Suprapubic skin (tissue), 4 donors: ENCODE data around the gene RIPOR3. TPM values are rescaled to one million over a fixed set of nuclear protein-coding genes. Genes with fewer than 3 reads are reported as not detected.

ENCODE experiments used
- DNase-seq, 2 donors: peaks; one replicate each; pipeline ENCODE4 v3.0.0-alpha.2; 2019; ENCODE audit warnings: low spot score in 2 of 2
- H3K27ac ChIP-seq: fragments of 200-600 bp; sonication (generic); one replicate; pipeline ENCODE4 v1.5.1; 2019
- H3K27me3 ChIP-seq: fragments of 200-600 bp; sonication (generic); one replicate; pipeline ENCODE4 v1.5.1; 2019
- H3K36me3 ChIP-seq: fragments of 200-600 bp; sonication (generic); one replicate; pipeline ENCODE4 v1.5.1; 2019
- H3K4me1 ChIP-seq: fragments of 200-600 bp; sonication (generic); one replicate; pipeline ENCODE4 v1.5.1; 2019
- H3K4me3 ChIP-seq: fragments of 200-600 bp; sonication (generic); one replicate; pipeline ENCODE4 v1.5.1; 2019; ENCODE audit warnings: mild to moderate bottlenecking
- H3K9me3 ChIP-seq: fragments of 200-600 bp; sonication (generic); one replicate; pipeline ENCODE4 v1.5.1; 2019
- CTCF ChIP-seq, 2 donors: fragments of 200-600 bp in 1 of 2; fragments of 450-650 bp in 1 of 2; sonication (generic) in 1 of 2; IDR thresholded peaks; one replicate each; pipeline ENCODE4 v1.5.1; 2016 to 2019; ENCODE audit warnings: antibody characterized with exemption in 2 of 2, mild to moderate bottlenecking in 1 of 2, moderate library complexity in 1 of 2
- EP300 ChIP-seq: sonication (generic); formaldehyde crosslinking; IDR thresholded peaks from one replicate; pipeline ENCODE4 v1.6.1; 2017; ENCODE audit warnings: antibody characterized with exemption
- POLR2A ChIP-seq, 2 donors: fragments of 450-650 bp; IDR thresholded peaks; one replicate each; pipeline ENCODE4 v1.6.1; 2017; ENCODE audit warnings: antibody characterized with exemption in 2 of 2, mild to moderate bottlenecking in 2 of 2, moderate library complexity in 2 of 2
- POLR2AphosphoS5 ChIP-seq, 3 donors: sonication (generic); formaldehyde crosslinking; IDR thresholded peaks; one replicate each; pipeline ENCODE4 v1.6.1; 2017; ENCODE audit warnings: antibody characterized with exemption in 3 of 3
- WGBS: methylation state at CpG from one replicate; pipeline ENCODE4 v1.1.5; 2018; 5-methylcytosine and 5-hydroxymethylcytosine counted together
- total RNA-seq, 4 donors: library from RNA; depleted of rRNA; stranded (reverse); fragments of >200 nt; gene quantifications; one replicate each; pipeline ENCODE4 v1.1.0, GENCODE V29; 2016

The RIPOR3 gene
- total RNA-seq, 4 donors from 2014 or later: 3.3 to 10.1 (median 5.3) TPM

GRCh38 chr20:50561379-50562078 lies 129.8 kb downstream of the RIPOR3 start:
- H3K27me3 ChIP-seq: no peaks in the 10 kb centered on the region
- no peak for TF ChIP-seq CTCF (IDR thresholded peaks at IDR 0.05)
- TF ChIP-seq POLR2A (IDR thresholded peaks at IDR 0.05): no peak
- no peak for TF ChIP-seq EP300
- no peak for TF ChIP-seq POLR2AphosphoS5 (IDR thresholded peaks at IDR 0.05)
- peaks cover 26% of the 10 kb centered on the region for H3K4me1 ChIP-seq
- peaks cover 30% of the 10 kb centered on the region for H3K36me3 ChIP-seq
- H3K4me3 ChIP-seq: no peak overlapping the region
- DNase-seq: peak in 1 of 2 donors; percentile 55
- 51% methylated on average over 17 of the region's 17 CpGs for WGBS
- H3K9me3 ChIP-seq: no peaks in the 10 kb centered on the region
- no peak overlapping the region for H3K27ac ChIP-seq

- Histone ChIP-seq H3K36me3 (peaks cover 26% of the 10 kb centered on the region), H3K4me1 (peaks cover 26% of the 10 kb centered on the region), H3K4me3 (no peak overlapping the region), H3K9me3 (no peaks in the 10 kb centered on the region), H3K27ac (no peak overlapping the region), H3K27me3 (no peaks in the 10 kb centered on the region)
- DNase-seq: no peak
- 69% methylated on average over 5 of the region's 5 CpGs for WGBS
- TF ChIP-seq POLR2AphosphoS5 (IDR thresholded peaks at IDR 0.05): no peak
Measured at GRCh38 chr20:50560867-50561266, 130.5 kb downstream of the RIPOR3 start.

GRCh38 chr20:50559856-50560638 lies 131.3 kb downstream of the RIPOR3 start:
- H3K4me1 ChIP-seq: peaks cover 26% of the 10 kb centered on the region
- 73% methylated on average over 8 of the region's 8 CpGs for WGBS
- H3K36me3 ChIP-seq: peaks cover 21% of the 10 kb centered on the region
- TF ChIP-seq POLR2AphosphoS5 (IDR thresholded peaks at IDR 0.05): no peak
- TF ChIP-seq CTCF (IDR thresholded peaks at IDR 0.05): no peak
- no peak for TF ChIP-seq POLR2A (IDR thresholded peaks at IDR 0.05)
- TF ChIP-seq EP300: no peak
- no peak overlapping the region for H3K4me3 ChIP-seq
- no peaks in the 10 kb centered on the region for H3K9me3 ChIP-seq
- no peak for DNase-seq
- H3K27ac ChIP-seq: no peak overlapping the region
- no peaks in the 10 kb centered on the region for H3K27me3 ChIP-seq

GRCh38 chr20:50559149-50559548 lies 132.2 kb downstream of the RIPOR3 start:
- peaks cover 26% of the 10 kb centered on the region for H3K4me1 ChIP-seq
- peaks cover 21% of the 10 kb centered on the region for H3K36me3 ChIP-seq
- 87% methylated on average over 6 of the region's 6 CpGs for WGBS
- H3K4me3 ChIP-seq: no peak overlapping the region
- no peak for DNase-seq
- H3K27ac ChIP-seq: no peak overlapping the region
- no peaks in the 10 kb centered on the region for H3K27me3 ChIP-seq
- H3K9me3 ChIP-seq: no peaks in the 10 kb centered on the region
- no peak for TF ChIP-seq POLR2A (IDR thresholded peaks at IDR 0.05)
- TF ChIP-seq POLR2AphosphoS5 (IDR thresholded peaks at IDR 0.05): no peak

- no peak overlapping the region for H3K4me3 ChIP-seq
- TF ChIP-seq CTCF (IDR thresholded peaks at IDR 0.05) (no peak), POLR2AphosphoS5 (IDR thresholded peaks at IDR 0.05) (no peak), EP300 (no peak), POLR2A (IDR thresholded peaks at IDR 0.05) (no peak)
- H3K27me3 ChIP-seq: no peaks in the 10 kb centered on the region
- H3K36me3 ChIP-seq: peaks cover 20% of the 10 kb centered on the region
- H3K9me3 ChIP-seq: no peaks in the 10 kb centered on the region
- H3K27ac ChIP-seq: no peak overlapping the region
- no peak for DNase-seq
- WGBS: 67% methylated on average over 4 of the region's 4 CpGs
- H3K4me1 ChIP-seq: peaks cover 26% of the 10 kb centered on the region
Measured at GRCh38 chr20:50558483-50558925, 132.8 kb downstream of the RIPOR3 start.

GRCh38 chr20:50557549-50558134 lies 133.7 kb downstream of the RIPOR3 start:
- H3K36me3 ChIP-seq: peaks cover 15% of the 10 kb centered on the region
- DNase-seq: no peak
- no peak overlapping the region for H3K4me3 ChIP-seq
- H3K27me3 ChIP-seq: no peaks in the 10 kb centered on the region
- 90% methylated on average over 11 of the region's 11 CpGs for WGBS
- no peaks in the 10 kb centered on the region for H3K9me3 ChIP-seq
- peaks cover 26% of the 10 kb centered on the region for H3K4me1 ChIP-seq
- H3K27ac ChIP-seq: no peak overlapping the region
- no peak for TF ChIP-seq POLR2A (IDR thresholded peaks at IDR 0.05)
- TF ChIP-seq EP300: no peak
- no peak for TF ChIP-seq CTCF (IDR thresholded peaks at IDR 0.05)
- no peak for TF ChIP-seq POLR2AphosphoS5 (IDR thresholded peaks at IDR 0.05)
